RPMI8226 (cell line): ENCODE data around the gene NTN1.

Source experiments
- DNase-seq: peaks from one replicate; pipeline ENCODE4 v3.0.0-alpha.2; 2015

NTN1 gene

DNA sequence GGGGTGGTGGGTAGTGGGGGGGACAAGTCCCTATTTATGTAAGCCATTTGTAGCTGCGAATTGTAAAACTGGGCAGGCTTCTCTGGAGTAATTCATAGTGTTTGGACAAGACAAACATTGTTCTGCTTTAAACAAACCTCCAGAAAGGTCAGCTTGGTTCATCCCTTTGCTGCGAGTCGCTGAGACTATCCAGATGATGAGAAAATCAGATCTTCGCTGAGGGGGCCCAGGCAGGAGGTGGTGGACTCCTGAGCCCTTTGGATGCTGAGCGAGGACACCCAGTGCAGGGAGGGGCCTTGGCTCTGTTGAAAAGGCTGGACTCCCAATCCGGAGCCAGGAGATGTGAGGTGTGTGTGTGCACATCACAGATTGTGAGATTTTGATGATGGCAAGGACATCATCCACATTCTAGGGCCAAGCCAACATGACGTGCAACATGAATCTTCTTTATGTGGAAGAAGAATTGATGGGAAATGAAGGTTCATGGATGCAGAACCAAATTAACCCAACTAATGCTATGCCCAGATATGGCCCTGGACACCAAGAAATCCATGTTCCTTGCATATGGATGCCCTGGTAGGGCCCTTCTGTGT is 15.0 kb upstream of the NTN1 start:
- no peak for DNase-seq

DNA sequence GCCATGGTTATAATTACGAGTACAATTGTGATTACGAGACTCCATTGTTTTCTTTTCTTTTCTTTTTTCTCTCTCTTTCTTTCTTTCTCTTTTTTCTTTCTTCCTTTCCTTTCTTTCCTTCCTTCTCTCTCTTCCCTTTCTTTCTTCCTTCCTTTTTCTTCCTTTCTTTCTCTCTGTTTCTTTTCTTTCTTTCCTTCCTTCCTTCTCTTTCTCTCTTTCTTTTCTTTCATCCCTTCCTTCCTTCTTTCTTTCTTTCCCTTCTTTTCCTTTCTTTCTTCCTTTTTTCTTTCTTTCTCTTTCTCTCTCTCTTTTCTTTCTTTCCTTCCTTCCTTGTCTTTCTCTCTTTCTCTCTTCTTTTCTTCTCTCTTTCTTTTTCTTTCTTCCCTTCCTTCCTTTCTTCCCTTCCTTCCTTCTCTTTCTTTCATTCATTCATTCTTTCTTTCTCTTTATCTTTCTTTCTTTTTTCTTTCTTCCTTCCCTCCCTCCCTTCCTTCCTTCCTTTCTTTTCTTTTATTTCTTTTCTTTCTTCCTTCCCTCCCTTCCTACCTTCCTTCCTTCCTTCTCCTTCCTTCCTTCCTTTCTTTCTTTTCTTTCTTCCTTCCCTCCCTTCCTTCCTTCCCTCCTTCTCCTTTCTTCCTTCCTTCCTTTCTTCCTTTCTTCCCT is 14.1 kb upstream of the NTN1 start:
- no peak for DNase-seq

DNA sequence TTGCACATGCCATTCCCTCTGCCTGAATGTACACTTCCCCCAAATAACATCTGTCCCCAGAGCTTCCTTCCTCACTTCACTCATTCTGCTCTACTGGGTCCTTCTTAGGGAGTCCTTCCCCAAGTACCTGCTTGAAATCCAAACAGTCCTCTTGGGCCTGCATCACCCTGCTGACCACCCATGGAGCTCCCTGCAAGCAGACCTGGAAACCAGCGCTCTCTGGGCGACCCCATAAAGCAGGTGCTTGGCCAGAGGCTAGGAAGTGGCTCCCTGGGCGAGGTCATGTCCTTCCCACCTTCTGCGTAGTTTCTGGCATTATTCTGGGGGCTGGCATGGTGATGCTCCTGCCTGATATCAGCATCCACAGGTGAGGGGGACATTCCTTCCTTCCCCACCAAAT is 12.2 kb upstream of the NTN1 start:
- no peak for DNase-seq

DNA sequence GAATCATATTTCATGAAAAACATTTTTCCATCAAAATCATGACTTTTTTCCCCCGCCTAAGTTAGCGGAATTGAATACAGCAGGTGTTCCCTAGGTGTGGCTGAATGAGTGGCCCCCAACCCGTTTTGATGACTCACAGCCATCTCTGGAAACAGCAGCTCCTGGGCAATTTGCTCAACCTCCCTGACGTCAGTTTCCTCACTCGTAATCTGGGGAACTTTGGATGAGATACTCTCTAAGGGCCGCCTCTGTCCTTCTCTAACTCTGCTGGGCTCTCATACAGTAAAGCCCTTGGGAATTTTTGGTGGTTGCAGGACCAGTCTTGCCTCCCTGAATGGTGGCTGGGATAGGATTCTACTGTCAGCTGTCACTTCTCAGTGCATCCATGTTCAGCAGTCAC is 11.6 kb upstream of the NTN1 start:
- DNase-seq = no peak

DNA sequence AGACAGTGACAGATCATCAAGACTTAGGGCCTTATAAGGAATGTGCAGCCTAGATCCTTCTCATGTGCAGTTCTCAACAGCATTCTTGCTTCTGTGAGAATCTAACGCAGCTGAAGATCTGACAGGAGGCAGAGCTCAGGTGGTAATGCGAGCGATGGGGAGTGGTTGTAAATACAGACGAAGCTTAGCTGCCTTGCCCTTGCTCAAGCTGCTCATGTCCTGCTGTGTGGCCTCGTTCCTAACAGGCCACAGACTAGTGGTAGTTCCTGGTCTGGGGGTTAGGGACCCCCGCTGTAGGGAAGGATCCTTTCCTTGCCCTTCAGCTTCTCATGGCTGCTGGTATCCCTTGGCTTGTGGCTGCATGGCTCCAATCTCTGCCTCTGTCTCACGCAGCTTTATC is 10.3 kb upstream of the NTN1 start:
- no peak for DNase-seq

DNA sequence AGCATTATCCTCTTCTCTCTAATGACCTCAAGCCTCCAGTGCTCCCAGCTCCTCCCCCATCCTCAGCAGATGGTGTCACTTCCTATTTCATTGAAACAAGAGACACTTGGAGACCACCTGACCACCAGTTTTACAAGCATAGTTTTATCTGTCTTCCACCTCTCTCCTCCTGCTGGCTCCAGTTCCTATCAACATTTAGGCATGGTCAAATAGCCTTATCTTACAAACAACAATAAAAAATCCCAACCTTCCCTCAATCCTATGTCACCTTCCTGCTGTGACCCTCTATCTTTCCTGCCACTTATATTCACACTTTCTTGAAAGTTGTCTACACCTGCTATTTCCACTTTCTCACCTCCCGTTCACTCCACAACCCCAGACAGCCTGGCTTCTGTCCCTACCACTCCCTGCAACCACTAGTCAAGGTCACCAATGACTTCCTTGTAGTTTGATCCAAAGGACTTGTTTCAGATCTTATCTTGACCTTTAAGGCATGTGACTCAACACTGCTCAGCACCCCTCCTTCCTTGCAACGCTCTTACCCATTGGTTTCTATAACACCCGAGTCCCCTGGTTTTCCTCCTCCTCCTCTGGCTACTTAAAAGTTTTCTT is 4.3 kb upstream of the NTN1 start:
- peak; percentile 37 for DNase-seq

DNA sequence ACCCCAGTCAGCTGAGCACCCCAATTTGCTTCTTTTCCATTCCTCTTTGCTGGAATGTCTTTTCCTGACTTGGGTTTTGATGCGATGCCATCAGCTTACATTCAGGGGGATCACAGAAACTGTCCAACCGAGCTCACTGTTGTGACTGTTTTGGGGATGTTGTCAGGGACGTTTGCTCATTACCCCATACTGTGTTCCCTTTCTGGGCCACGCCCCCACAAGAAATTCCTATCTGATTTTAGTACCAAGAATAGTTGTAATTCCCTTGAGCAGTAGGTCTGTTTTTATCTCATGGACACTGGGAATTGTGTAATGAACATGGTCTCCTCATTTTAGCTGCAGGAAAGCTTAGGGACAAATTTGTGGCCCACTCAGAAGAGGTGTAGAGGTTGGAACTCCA is 2.6 kb upstream of the NTN1 start:
- no peak for DNase-seq

DNA sequence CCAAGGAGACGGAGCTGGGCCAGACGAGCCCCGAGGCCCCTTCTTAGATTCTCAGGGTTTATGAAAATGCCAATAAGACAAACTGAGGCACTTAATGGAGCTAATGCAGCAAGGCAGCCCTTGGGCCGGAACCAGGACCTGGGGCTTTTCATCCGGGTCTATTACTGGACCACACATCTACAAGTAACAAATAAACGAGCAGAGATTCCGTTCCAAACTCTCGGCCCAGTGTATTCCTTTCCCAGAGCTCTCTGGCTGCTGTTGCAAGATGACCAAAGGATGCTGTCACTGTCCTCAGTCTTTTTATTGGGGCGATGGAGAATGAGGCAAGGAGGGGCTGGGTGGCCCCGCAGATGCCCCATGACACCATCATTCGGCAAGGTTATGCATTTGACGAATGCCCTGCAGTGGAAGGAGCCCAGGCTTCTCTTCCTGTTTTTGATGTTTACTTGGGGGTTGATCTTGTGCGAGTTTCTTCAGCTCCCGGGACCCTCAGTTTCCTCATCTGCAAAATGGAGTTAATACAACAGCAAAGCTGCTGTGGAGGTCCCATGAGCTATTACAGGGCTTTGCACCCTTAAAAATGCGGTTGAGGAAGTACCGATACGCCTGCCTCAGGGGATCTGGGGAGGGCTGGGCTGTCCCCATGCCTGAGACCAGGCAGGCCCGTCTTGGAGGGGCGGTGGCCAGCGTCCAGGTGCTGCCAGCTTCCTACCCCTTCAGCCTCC is 1.1 kb upstream of the NTN1 start:
- no peak for DNase-seq

DNA sequence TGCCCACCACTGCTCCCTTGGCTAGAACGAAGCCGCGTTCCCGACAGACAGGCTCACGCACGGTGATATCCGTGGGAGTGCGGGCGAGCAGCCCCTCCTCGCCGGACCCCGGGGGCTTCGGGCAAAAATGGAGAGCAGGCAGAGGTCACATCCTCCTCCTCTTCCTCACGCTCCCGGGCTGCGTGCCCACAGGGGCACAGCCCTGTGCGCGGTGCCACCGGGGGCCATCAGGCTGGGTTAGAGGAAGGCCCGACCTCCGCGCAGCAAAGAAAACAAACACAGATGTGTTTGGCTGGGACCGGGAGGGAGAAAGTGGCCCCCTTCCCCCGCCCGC is 519 bp upstream of the NTN1 start:
- no peak for DNase-seq

DNA sequence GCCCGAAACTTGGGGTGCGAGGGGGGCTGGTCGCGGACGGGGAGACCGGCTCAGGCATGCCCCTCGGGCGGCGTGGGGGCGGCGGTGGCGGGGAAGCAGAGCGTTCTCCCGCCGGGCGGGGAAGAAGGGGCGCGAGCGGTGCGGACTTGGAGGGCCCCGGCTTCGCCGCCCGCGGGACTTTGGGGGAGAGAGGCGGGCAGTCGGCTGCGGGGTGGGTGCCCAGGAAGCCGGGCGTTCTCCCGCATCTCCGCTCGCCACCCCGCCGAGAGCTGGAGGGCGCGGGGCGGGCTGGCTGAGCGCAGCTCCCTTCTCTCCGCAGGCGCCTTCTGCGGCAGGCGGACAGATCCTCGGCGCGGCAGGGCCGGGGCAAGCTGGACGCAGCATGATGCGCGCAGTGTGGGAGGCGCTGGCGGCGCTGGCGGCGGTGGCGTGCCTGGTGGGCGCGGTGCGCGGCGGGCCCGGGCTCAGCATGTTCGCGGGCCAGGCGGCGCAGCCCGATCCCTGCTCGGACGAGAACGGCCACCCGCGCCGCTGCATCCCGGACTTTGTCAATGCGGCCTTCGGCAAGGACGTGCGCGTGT is 772 bp downstream of the NTN1 start:
- DNase-seq = peak; percentile 29

DNA sequence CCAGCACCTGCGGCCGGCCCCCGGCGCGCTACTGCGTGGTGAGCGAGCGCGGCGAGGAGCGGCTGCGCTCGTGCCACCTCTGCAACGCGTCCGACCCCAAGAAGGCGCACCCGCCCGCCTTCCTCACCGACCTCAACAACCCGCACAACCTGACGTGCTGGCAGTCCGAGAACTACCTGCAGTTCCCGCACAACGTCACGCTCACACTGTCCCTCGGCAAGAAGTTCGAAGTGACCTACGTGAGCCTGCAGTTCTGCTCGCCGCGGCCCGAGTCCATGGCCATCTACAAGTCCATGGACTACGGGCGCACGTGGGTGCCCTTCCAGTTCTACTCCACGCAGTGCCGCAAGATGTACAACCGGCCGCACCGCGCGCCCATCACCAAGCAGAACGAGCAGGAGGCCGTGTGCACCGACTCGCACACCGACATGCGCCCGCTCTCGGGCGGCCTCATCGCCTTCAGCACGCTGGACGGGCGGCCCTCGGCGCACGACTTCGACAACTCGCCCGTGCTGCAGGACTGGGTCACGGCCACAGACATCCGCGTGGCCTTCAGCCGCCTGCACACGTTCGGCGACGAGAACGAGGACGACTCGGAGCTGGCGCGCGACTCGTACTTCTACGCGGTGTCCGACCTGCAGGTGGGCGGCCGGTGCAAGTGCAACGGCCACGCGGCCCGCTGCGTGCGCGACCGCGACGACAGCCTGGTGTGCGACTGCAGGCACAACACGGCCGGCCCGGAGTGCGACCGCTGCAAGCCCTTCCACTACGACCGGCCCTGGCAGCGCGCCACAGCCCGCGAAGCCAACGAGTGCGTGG is 1.5 kb downstream of the NTN1 start:
- no peak for DNase-seq

DNA sequence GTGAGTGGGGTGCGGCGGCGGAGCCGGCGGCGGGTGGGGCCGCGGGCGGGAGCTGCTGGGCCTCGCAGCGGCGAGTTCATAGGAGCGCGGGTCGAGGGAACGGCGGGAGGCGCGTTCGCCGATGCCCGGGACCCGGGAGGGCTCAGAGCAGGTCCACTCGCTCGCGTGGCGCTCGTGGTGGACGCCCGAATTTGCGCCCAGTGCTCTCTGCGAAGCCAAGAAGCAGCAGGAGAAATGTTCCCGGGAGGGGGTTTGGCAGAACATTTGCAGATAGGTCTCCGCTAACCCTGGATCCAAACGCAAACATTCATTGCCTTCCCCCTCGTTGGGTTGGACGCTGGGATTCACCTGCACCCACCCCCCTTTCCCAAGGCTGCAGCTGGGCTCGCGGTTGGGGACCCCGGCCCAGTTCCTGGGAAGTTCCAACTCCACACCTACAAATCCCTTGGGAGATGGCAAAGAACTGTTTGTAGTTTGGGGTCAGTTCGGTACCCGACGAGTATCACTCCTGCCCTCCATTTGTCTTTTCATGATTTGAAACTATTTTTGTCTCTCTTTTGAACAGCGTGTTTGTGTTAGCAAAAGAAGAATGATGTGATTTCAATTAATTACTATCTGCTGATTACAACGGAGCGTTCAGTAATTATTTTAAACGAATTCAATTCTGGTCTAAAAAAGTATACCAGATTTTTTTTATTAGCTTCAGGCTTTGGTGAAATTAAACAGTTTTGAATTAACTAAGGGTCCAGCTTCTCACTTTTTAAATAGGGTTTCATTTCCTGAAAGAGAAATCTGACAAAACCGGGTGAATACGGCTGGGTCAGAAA is 2.3 kb downstream of the NTN1 start:
- no peak for DNase-seq

DNA sequence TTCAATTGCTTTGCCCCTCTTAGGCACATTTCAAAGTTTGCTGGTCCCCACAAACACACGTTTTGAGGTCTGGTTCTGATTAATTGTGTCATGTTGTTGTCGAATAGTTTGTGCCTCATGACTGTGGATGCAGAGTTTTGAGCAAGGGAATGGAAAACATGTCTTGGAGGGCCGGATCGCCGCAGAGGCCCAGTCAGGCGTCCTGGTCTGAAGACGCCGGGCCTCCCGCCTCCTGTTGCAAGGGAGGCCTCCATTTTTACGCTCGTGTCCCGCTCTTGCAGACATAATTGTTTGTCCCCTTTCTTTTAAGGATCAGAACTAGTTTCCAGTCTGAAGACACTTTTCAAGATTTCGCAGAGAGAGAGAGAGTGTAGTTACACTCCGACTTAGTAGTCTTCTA is 3.2 kb downstream of the NTN1 start:
- no peak for DNase-seq

DNA sequence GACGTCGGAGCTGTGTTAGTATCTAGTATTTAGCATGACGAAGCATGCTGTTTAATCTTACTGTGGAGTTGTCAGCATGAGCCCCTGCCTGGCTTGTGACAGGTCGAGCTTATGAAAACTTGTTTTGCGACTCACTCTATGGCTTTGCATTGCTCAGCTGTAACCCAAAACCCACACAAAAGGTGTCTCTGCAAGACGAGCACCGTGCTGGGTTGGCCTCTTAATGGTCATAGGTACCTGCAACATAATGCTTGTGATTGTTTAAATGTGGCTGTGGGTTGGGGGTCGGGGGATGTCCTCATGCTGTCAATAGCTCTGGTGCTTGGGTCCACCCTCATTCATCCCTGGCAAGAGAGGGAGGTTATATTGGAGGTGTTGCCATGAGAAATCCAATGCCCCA is 5.4 kb downstream of the NTN1 start:
- DNase-seq = no peak

DNA sequence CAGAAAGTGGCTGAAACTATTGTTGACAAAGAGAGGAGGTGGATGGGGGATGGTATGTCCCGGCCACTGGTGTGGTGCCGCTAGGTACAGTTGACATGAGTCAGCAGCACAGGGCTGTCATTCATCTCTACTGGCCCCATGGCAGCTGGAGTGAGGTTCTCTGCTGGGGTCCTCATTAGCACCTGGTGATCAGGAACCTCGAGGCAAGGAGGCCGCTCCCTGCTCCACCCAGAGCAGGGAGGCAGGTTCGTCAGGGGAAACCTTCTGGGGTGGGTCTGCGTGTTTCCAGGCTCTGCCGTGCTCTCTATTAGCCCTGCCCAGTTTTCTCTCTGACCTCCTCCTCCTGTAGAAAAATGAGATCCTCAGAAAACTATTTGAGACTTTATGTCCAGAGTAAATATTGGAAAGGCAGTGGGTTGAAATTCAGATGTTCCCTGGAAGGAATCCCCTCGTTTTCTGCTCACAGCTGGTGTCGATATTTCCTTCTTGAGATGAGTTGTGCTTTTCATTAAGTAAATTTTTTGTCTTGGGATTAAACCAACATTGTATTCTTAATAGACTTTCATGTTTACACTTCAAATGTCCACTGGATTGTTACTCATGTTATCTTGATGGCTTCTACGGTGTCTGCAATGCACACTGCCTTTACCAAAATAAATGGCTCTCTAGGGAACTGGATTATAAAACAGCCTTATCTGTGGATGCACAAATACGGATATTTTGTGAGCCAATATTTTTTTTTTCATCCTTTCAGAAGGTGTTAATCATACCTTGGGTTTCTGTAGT is 7.1 kb downstream of the NTN1 start:
- DNase-seq = peak; percentile 23

DNA sequence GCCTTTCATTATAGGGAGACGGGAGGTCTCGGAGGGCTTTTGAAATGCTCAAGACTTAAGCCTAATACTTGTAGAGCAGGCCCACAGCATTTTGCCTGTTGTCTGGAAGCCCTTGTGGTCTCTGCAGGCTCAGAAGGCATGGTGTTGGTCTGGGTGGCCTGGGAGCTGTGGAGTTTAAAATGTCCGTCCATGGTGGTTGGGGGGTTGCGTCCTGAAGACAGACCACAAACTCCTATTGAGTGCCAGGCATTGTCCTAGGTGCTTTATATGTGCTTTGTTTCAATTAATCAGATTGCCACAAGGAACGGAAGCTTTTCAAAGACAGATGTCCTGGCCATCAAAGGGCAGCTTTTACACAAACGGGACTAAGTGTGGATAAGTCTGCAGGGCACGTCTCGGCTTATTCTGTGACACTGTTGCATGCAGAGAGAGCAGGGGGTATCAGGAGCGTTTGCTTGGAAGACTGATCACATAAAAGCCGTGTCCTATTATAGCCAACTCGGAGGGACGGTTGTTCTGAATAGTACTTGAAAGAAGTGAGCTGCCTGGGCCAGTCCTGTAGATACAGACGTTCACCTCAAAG is 7.8 kb downstream of the NTN1 start:
- no peak for DNase-seq

DNA sequence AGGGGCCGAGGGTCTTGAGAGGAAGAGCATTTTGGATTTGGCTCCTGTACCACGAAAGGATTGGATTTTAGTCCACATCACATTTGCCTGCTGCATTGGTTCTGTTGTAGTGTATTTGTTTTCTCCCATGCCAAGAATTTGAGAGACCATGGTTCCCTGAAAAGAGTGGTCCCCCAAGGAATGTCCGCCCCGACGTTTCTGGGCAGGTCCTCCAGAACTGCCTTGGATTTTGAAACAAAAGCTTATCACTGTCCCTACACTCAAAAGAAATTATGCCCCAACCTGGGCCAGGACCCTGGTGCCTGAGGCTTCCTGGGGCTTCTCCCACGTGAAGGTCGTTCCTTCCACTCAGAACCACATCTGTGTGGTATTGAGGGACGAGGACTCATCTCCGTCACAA is 10.8 kb downstream of the NTN1 start:
- DNase-seq = no peak

DNA sequence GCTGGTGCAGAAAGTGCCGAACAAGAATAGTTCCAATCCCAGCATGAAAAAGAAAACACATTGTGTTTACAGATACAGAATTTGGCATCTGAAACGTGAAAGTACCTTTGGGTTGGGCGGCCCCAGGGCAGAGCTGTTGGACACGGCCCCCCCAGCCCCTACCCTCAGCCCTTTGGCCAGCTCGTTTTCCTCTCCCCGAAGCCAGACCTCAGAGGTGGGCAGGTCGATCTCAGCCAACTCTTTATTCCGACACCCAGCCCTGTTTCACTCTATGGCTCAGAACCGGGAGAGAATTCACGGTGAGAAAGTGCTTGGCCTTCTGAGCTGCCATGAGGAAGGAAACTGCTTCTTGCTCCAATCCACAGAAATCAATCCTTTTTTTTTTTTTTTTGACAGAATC is 11.3 kb downstream of the NTN1 start:
- DNase-seq = no peak

DNA sequence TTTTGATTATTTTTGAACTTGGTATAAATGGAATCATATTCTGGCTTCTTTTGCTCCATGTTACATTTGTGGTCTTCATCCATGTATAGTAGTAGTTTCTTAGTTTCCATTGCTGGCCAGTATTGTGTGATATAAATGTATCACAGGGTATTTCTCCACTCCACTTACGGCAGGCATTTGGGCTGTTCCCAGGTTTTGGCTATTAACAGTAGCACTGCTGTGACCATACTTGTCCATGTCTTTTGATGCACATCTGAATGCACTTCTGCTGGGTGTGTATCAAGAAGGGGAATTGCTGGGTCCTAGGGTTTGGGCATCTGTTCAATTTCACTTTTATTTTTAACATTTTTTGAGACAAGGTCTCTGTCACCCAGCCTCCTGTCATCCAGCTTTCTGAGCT is 13.9 kb downstream of the NTN1 start:
- DNase-seq = no peak

DNA sequence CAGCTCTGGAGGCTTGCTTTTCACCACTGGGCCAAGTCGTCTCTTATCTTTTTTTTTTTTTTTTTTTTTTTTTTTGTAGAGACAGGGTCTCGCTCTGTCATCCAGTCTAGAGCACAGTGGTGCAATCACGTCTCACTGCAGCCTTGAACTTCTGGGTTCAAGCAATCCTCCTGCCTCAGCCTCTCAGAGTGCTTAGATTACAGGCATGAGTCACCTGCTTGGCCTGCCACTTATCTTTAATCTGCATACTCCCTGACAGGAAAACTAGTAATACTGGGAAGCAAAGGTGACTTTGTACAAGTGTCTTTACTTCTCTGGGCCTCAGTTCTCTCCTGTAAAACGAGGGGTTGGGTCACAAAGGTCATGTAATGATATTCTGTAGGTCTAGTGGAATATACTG is 15.0 kb downstream of the NTN1 start:
- DNase-seq = no peak

DNA sequence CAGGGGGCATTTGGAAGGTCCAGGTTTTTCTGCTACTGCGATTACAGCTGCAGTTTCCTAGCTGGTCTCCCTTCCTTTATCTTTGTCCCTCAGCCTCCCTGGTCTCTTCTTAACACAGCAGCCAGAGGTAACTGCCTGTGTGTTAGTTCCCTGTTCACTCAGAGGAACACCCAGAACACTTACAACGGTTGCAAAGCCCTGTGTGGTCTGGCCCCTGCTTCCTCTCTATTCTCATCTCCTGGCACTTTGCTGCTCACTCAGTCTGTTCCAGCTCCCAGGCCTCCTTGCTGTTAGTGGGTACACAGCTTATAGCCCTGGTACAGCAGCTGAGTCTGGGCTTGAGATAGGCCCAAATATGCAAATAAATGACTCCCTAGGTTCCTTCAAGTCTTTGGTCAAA is 16.4 kb downstream of the NTN1 start:
- DNase-seq = no peak
